ENCODE results near the gene NR1D1.

GRCh38 chr17:40097931-40098845, 2.2 kb downstream of the NR1D1 start:
- peak in 2 of 4 donors; percentile 22 to 27 for TF ChIP-seq POLR2A (IDR thresholded peaks at IDR 0.05)
- no peak for TF ChIP-seq CTCF (IDR thresholded peaks at IDR 0.05)
- peak in 2 of 4 donors; percentile 43 to 95 for TF ChIP-seq EP300 (IDR thresholded peaks at IDR 0.05)
- TF ChIP-seq POLR2AphosphoS5 (IDR thresholded peaks at IDR 0.05), result peak; percentile 59 to 92

Data from upper lobe of left lung (tissue), 4 donors.